RCC 7860 (cell line): ENCODE data around the gene FBXL7.

Source experiments
- DNase-seq: peaks from one replicate; pipeline ENCODE4 v3.0.0-alpha.2; 2015; ENCODE audit warnings: low spot score
- FAIRE-seq: peaks from 2 replicates; lab custom pipeline; 2012; peaks lifted over from hg19 to GRCh38; lab: Jason Lieb, UNC

Gene FBXL7

DNA sequence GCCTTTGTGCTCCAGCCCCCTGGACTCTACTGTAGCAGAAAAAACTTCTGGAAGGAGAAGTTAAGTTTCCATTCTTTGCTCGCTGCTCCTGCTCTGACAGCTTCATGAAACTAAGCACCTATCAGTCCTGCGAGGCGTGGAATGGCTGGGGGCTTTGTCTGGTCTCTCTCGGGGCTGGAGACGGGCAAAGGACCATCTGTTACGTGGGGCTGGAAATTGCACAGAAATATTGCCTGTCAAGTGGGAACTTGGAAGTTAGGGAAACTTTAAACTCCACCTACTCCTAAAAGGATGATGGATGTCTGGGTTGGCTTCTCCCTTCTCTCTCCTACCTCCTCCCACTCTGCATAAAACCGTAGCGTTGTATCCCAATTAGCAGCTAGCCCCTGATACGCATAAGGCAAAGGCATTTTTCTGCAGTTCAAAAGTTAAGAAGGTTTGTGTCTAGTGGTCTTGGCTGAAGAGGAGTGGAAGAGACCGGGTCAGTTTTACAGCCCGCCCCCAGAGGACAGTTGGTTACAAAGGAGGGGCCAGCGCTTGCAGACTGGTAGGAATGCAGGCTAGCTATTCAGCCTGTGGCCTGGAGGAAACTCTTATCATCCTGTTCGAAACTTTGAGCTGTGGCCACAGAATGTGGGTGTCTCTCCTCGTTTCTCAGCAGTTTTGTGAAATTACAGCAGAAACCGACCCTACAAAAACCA lies 1.3 kb downstream of the FBXL7 start:
- DNase-seq (peak; percentile 72), FAIRE-seq (peak; percentile 78)

DNA sequence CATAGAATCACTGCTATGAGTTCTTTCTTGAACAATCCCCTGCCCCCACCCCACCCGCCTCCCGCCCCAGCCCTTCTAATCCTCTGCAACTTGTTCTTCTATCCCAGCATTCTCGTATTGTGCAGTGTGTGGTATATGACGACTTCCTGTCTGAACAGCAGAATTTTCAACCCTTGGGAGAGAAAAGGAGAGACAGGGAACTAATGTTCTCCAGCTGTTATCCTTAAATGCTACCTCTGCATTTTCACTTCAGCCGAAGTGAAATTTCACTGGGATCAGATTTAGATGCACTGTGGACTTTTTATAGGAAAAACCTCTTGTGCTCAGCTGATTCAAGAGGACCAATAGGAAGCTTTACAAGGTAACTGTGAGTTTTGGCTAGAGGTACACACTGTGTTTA lies 2.2 kb downstream of the FBXL7 start:
- DNase-seq = no peak
- no peak for FAIRE-seq

DNA sequence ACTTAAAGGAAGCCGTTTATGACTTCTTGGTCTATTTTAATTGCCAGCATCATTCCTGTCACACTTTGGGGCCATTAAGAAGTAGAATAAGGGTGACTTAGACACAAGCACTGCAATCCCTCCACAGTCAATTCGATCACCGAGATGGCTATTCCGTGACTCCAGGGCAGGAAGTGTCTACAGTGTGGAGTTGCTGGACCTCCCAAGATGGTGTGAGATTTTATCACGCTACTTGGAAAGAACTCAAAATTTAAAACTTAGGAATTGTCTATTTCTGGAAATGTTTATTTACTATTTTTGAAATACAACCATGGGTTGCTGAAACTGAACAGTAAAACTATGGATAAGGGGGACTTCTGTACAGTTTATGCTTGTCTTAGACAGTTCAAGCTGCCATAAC lies 6.2 kb downstream of the FBXL7 start:
- FAIRE-seq (no peak), DNase-seq (no peak)

DNA sequence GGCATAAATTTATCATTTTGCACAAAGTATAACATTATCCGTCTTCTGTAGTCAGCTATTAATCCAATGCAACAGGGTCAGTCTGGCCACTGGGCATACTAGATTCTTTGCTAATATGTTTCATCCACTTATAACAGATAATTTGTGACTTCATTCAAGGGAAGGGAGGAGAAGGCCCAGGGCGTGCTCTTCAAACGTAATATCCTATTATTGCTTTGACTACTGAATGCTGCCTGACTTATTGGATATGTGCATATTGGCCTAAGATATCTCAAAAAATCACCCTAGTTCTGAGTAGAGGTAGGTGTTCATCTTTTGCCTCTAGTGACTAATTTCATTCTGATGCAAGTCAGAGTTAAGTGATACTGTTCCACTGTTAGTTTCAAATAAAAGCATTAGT lies 6.9 kb downstream of the FBXL7 start:
- no peak for FAIRE-seq
- no peak for DNase-seq

DNA sequence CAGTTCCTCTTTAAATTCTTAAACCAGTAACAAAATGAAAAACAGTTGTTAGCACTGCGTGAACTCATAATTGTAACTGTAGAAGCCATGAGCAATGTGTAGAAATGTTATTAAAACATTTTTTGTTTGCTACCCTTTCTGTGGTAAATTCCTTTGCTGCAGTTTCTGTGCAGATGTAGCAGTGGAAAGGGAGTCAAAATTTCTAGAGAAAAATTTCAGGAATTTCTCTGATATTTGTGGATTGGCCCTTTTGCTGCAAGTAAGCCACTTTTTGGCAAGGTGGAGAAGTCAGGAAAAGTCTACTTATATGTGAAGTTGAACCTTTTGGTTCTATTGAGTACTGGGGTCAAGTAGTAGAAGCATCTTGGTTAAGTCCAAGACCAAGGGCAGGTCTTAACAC lies 10.1 kb downstream of the FBXL7 start:
- FAIRE-seq = no peak
- no peak for DNase-seq

DNA sequence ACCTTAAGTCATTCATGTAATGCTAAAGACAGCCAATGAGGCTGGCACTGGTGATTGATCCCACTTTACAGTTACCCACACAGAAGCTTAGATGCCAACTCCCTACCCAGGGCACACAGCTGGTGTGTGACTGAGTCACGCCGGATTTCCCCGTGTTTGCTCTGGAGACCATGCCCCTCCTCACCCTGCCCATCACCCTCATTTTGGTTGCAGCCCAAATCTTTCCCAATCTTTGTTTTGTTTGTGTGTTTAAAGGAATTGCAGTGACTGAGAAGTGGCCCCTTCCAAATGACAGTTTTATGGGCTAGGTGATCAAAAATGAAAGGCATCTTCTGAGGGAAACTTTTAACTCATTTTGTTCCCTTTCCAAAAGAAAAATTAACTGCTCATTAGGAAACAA lies 10.9 kb downstream of the FBXL7 start:
- no peak for DNase-seq
- no peak for FAIRE-seq

DNA sequence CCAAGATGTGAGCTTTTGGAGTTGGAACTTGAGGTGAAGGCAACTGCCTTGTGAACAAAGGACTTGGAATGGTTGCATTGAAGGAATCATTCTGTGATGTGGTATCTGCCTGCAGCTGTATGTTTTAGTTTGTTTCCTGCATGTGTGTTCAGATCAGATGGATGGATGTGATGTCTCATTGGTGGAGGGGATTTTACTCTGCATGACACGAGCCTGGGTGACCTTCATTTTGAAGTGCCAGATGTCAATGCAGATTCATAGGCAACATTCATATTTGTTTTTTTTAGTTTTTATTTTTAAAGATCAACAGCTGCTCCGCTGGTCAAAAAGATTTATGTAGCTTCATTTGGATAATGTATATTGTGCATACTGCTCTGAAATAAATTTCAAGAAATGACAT lies 13.5 kb downstream of the FBXL7 start:
- no peak for FAIRE-seq
- no peak for DNase-seq

DNA sequence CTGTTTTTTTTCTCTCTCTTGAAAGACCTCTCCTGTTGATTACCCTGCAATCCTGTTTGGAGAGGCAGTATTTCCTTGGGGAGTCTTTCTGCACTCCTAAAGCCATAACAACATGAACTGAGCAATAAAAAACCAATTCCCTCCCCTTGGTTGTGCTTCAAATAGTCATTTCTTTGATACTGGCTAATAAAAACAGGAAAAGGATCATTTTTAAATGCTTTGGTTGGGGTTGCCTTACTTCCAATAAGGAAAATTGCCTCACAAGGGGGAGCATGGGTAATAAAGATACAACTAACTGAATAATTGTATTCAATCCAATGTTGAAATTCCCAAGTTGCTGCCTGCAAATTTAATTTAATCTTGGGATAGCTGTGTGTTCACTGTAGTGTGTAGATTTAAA lies 13.9 kb downstream of the FBXL7 start:
- FAIRE-seq = no peak
- DNase-seq = no peak

DNA sequence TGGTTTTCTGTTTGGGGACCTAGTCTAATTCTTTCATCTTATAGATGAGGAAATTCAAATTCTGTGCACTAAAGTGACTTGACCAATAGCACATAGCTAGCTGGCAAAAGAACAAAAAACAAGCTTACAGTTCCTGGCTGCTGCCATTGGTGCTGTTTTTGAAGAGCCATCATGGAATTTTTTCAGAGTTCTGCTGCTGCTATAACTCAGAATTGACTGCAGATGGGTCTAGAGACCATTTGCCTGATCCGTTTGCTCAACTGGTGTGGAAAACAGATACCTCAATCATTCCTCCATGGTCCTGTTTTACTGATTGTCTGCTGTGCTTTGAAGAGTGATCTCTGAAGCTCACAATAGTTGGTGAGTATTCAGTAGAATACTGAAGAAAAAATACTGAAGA lies 15.2 kb downstream of the FBXL7 start:
- FAIRE-seq (no peak), DNase-seq (no peak)

DNA sequence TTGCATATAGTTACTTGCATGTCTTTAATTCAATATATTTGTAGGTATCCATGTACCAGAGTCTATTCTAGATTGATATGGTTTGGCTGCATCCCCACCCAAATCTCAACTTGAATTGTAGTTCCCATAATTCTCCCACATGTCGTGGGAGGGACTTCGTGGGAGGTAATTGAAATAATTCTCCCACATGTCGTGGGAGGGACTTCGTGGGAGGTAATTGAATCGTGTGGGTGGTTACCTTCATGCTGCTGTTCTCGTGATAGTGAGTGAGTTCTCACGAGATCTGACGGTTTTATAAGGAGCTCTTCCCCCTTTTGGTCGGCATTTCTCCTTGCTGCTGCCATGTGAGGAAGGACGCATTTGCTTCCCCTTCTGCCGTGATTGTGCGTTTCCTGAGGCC lies 16.5 kb downstream of the FBXL7 start:
- FAIRE-seq = no peak
- DNase-seq = no peak

DNA sequence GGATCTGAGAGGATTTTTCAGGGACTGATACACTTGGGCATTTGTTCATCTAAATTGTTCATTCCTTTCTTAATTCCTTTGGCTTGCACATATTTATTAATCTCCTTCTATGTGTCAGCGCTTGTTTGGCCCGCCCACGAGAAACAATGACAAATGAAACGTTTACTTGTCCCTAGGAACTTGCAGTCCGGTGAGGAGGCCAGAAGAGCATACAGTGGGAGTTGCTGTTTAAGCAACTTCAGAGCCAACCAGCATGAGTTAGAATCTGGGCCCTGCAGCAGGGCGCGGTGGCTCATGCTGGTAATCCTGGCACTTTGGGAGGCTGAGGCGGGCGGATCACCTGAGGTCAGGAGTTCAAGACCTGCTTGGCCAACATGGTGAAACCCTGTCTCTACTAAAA lies 18.8 kb downstream of the FBXL7 start:
- FAIRE-seq (no peak), DNase-seq (no peak)

DNA sequence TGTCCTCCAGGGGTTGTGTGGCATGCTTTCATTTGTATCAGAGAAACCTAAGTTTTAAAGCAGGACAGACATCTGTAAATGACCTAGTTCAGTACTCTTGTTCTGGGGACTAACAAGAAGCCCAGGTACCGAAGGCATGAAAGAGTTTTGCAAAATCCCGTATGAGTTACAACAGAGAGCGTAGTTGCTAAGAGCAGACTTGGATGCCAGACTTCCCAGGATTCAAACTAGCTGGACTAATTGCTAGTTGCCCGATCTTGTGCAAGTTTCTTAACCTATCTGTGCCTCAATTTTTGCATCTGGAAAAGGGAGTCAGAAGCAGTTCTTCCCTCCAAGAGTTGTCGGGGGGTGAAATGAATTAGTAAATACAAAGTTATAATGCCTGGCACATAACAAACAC lies 20.9 kb downstream of the FBXL7 start:
- DNase-seq (no peak), FAIRE-seq (no peak)

DNA sequence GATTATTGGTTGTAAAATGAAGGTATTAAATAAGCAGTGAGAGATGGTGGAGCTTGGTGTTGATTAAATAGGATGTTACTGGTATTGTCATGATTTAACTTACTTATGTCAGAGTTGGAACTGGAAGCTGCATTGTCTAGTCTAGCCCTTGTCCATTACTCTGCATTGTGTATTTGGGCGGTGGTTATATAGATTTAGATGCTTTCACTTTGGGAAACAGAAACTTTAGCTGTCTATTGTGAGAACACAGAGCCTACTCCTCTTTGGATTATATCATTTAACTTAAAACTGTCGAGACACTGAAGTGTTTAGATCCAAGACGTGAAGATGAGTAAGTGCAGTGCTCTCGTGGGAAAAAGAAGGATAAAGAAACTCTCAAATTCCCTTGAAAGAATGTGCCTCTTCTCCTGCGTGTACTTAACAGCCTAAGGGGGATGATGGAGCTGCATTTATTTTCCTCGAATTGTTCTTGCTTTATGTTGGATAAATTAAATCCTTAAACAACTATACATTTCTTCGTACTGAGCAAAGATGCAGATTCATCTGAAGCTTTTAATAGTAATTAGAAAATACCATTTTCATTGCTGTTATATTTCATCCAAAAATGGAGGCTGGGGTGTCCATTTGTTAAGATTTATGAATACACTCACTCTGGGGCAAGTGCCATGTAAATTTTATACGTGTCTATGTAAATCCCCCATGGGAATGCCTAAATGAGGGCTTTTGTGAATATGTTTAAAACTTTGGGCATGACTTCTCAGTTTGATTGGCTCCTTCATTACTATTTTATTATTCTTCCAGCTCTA lies 21.6 kb downstream of the FBXL7 start:
- FAIRE-seq (no peak), DNase-seq (no peak)

DNA sequence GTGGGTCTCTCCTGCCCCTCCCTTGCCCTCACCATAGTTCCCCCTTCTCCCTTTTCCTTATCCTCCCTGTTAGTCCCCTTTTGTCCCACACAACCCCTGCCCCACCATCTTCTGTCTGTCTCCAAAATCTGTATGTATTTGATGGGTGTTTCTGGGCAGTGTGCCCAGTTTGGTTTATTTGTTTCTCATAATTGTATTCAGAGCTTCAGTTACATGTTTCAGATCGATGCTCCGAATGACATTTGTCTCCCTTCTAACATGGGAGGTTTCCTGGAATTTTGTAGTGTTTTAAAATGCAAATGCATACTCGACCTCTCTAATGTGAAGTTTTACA lies 22.2 kb downstream of the FBXL7 start:
- DNase-seq (no peak), FAIRE-seq (no peak)

DNA sequence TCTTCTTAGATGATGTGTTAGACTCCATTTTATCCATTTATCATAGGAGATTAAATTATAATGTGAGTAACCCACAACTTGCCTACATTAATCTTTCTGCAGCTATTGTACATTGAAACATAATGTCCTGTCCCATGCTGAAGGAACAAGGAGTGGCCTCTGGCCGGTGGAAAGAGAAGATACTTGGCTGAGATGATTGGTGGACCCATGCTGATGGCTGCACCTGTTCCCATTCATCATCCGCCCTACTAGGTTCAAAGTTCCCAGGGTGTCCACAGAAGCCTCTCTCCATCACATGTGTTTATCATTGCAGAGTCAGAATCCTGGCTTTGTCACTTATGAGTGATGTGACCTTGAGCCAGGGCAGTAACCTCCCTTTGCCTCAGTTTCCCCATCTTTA lies 24.7 kb downstream of the FBXL7 start:
- no peak for DNase-seq
- no peak for FAIRE-seq

DNA sequence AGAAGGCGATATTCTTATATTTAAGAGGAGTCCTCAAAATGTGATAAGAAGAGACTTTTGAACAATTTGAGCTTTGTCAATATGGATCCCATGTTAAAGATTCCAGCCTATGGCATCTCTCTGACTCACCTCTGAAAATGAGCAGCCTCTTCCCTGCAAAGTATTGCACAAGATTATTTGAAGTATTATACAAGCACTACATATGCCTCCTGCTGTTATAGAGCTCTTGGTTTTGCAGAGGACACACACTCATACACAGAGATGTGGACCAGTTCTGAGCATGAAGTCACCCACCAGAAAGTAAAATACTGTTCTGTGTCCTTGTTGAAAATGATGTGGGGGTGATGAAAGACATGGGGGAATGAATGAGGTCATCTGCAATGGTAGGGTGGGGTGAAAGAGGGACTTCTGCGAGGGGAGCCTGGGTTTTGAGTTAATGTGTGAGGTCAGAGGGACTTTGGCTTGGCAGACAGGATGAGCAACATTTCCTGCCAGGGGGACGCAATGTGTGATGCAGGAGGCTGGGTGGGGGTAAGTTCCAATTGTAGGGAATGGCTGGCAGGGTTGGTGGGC lies 25.8 kb downstream of the FBXL7 start:
- FAIRE-seq = no peak
- no peak for DNase-seq

DNA sequence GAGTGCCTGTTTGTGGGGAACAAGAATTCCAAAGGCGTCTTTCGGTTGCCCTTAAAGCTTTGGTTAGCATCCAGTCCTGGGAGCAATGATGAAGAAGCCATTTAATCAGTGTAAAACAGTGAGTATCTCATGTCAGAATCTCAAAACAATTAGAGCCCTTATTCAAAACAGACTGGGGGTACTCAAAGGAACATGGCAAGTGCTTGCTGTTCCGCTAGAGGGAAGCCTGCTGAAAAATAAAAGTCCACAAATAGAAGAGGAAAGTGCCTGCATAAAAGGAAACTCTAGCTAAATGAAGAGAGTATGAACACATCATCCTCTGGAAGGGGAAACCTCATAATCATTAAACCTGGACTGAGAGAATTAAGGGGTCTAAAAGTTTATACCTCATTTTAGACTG lies 26.4 kb downstream of the FBXL7 start:
- no peak for FAIRE-seq
- DNase-seq = no peak

DNA sequence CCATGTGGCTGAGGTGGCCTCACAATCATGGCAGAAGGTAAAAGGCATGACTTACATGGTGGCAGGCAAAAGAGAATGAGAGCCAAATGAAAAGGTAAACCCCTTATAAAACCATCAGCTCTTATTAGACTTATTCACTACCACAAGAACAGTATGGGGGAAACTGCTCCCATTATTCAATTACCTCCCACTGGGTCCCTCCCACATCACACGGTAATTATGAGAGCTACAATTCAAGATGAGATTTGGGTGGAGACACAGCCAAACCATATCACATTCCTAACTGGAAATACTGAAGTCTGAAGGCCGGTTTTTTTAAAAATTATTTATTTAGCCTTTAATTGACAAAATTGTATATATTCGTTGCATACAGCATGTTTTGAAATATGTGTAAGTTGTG lies 28.5 kb downstream of the FBXL7 start:
- FAIRE-seq (no peak), DNase-seq (no peak)

DNA sequence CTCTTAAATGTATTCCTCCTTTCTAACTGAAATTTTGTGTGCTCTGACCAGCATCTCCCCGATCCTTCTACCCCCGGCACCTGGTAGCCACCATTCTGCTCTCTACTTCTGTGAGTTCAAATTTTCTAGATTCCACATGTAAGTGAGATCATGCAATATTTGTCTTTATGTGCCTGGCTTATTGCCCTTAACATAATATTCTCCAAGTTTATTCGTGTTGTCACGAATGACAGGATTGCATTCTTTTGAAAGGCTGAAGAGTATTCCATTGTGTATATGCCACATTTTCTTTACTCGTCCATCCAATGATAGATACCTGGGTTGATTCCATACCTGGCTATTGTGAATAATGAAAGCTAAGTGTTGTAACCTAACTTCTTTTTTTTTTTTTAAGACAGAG lies 29.0 kb downstream of the FBXL7 start:
- no peak for DNase-seq
- FAIRE-seq = no peak

DNA sequence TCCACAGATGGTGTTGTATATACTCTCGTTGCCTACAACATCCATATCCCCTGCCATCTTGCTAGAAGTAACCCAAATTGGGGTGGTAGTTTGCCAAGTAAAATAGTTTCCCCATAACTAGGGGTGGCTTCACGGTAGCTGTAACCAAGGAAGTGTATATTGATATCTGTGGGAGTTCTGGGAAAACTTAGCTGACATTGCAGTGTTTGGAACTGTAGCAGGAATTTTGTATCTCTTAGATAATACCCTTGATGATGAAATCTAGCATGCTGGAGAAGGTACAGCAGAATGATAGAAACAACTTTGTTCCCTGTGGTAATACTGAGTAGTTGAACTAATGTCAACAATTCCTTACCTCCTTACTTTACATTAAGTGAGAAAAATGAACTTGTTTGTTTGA lies 29.8 kb downstream of the FBXL7 start:
- FAIRE-seq = no peak

DNA sequence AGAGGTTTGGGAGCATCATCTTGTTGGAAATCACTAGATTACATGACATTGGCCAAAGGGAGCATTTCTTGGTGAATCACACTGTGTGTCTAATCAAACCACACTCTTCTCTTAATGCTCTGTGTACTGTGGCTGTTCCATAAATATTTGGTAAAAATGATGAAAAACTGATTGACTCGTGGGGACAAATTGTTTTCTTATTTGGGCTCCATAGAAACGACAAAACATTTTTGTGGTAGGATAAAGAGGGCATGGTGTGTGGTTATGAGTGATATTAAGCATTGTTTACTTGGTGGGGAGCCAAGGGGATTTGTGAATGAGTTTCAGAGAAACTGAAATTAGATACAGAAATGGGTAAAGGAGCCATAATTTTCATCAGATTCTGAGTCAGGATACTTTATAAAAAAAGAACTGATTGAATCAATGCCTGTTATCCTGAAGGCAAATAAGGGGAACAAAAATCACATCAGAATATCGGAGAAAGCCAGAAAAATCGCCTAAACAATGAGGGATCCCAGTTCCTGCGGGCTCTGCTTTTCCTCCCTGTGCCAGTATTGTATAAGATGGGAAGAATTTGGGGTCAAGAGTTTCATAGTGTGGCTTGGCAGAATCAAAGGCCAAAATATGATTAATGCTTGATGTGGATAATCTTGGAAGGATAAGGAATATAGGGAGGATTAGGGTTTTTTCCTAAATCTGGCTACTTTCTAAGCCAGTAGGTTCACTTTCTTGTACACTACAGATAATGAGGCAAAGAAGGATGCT lies 33.3 kb downstream of the FBXL7 start:
- FAIRE-seq (no peak), DNase-seq (no peak)

More for the DNA sequence above, 29.8 kb downstream of the FBXL7 start:
- DNase-seq = no peak

DNA sequence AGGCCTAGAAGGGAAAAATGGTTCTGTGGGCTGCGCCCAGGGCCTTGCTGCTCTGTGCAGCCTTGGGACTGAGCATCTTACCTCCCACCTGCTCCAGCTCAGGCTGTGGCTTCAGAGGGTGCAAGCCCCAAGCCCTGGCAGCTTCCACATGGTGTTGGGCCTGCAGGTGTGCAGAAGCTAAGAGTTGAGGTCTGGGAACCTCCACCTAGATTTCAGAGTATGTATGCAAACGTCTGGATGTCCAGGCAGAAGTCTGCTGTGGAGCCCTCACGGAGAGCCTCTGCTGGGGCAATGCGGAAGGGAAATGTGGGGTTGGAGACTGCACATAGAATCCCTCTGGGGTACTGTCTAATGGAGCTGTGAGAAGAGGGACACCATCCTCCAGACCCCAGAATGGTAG lies 36.0 kb downstream of the FBXL7 start:
- no peak for DNase-seq
- no peak for FAIRE-seq
